Activated CD8-positive, alpha-beta memory T cell treated with anti-CD3 and anti-CD28 coated beads for 36 hours (primary cell): Measurements from ENCODE around the gene NXPH3. TPM values are rescaled to one million over a fixed set of nuclear protein-coding genes. Genes with fewer than 3 reads are reported as not detected.
"Not testable (repeated sequence)": the region's sequence is repeated elsewhere in the genome, so short reads cannot be mapped to it uniquely, and the experiment has no call there.

Experiments used
- CTCF ChIA-PET: fragments of 350-600 bp; sonication (Branson Sonifier 250); formaldehyde crosslinking; loops from one replicate; lab custom pipeline; 2021; ENCODE audit warnings: antibody characterized with exemption; lab: Charles Lee
- POLR2A ChIA-PET: fragments of 350-600 bp; sonication (Branson Sonifier 250); formaldehyde crosslinking; loops from one replicate; lab custom pipeline; 2021; ENCODE audit warnings: antibody characterized with exemption; lab: Charles Lee
- total RNA-seq, 2 experiments: library from RNA; stranded (reverse); gene quantifications; one replicate each; pipeline ENCODE4 v1.2.3, GENCODE V29; 2021

Gene NXPH3
- total RNA-seq: under 1 TPM; 0.17 to 0.21 TPM

DNA sequence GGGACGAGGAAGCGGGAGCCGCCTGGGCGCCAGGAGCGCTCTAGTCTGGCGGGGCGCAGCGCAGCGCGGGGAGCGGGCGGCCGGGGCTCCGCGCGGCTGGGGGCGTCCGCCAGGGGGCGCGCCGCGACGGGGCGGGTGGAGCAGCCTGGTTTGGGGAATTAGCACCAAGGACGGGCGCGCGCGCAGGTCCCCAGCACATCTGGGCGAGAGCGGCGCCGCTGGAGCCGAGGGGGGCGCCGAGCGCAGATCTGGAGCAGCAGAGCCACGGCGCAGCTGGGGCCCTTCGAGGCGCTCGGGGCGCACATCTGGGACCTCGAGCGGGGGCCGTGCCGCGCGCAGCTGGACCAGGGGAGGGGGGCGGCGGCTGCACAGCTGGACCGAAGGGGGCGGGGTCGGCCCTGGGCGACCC, at the start of gene NXPH3:
TSS of gene NXPH3 (plus strand) at position 193 of the 409 bp plus-strand sequence. CDS start 349 bp downstream, outside the sequence.
- ChIA-PET CTCF (interaction anchor here (0.5 to 2.8 kb wide), 12 partner anchors 11 to 422 kb away, joined by 3 to 10 read pairs (median 3); partner anchors contain the start of gene SLC35B1), POLR2A (interaction anchor here (1.2 kb wide), 1 partner anchor 121 kb away, joined by 4 read pairs; no protein-coding TSS in a partner anchor)

DNA sequence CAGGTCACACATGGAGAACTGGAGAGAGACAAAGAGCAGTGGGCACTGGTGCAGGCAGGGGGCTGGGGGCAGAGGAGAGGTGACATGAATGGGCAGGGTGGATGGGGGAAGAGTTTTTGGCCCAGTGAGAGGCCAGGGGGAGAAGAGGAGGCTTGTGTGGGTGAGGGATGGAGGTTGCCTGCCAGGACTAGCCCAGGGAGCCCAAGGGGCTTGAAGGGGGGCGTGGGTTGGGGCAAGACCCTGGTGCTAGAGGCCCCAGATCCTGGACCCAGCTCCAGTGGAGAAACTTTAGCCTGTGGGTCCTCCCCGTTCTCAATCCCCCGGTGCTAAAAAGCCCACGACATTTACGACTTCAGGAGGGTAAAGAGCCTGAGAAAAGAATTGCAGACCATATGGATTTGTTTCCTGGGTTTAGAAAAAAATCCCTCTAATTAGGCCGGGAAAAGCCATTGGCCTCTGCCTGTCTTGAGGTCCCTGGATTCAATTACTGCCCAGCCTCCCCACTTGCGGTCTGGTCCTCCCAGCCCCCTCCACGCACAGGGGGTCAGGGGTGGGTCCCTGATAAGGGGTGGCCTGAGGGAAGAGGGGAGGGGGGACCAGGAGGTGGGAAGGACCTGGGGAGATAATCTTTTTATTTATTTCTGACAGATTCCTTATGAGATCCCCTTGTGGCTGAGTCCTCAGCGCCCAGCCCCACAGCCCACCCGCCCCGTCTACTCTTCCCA, 47.6 kb upstream of the NXPH3 start:
- POLR2A ChIA-PET: no interaction called here
- CTCF ChIA-PET: no interaction called here

GRCh38 chr17:49528966-49529365, 46.7 kb upstream of the NXPH3 start:
- CTCF ChIA-PET: no interaction called here
- POLR2A ChIA-PET: no interaction called here

DNA sequence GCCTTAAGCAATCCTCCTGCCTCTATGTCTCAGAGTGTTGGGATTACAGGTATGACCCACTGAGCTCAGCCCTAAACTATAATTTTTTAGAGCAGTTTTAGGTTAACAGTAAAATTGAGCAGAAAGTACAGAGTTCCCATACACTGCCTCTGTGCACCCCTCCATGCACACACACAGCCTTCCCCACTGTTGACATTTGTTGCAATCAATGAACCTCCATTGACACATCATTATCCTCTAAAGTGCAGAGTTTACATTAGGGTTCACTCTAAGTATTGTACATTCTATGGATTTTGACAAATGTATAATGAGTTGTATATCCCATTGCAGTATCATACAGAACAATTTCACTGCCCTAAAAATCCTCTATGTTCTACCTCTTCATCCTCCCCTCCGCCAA, 45.6 kb upstream of the NXPH3 start:
- POLR2A ChIA-PET: no interaction called here
- CTCF ChIA-PET: interaction anchor here (0.7 kb wide), 1 partner anchor 122 kb away, joined by 4 read pairs; no protein-coding TSS in a partner anchor

DNA sequence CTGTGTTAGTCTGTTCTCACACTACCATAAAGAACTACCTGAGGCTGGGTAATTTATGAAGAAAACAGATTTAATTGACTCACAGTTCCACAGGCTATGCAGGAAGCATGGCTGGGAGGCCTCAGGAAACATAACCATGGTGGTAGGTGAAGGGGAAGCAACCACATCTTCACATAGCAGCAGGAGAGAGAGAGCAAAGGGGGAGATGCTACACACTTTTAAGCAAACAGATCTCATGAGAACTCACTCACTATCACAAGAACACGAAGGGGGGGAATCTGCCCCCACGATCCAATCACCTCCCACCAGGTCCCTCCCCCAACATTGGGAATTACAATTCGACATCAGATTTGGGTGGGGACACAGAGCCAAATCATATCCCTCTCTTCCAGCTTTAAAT, 31.8 kb upstream of the NXPH3 start:
- ChIA-PET CTCF (no interaction called here), POLR2A (no interaction called here)

- ChIA-PET CTCF (no interaction called here), POLR2A (no interaction called here)
These were observed 30.5 kb upstream of the NXPH3 start for GRCh38 chr17:49545007-49545660.

GRCh38 chr17:49545806-49546545, 29.7 kb upstream of the NXPH3 start:
- CTCF ChIA-PET: interaction anchor here (1.3 kb wide), 1 partner anchor 10 kb away, joined by 4 read pairs; no protein-coding TSS in a partner anchor

DNA sequence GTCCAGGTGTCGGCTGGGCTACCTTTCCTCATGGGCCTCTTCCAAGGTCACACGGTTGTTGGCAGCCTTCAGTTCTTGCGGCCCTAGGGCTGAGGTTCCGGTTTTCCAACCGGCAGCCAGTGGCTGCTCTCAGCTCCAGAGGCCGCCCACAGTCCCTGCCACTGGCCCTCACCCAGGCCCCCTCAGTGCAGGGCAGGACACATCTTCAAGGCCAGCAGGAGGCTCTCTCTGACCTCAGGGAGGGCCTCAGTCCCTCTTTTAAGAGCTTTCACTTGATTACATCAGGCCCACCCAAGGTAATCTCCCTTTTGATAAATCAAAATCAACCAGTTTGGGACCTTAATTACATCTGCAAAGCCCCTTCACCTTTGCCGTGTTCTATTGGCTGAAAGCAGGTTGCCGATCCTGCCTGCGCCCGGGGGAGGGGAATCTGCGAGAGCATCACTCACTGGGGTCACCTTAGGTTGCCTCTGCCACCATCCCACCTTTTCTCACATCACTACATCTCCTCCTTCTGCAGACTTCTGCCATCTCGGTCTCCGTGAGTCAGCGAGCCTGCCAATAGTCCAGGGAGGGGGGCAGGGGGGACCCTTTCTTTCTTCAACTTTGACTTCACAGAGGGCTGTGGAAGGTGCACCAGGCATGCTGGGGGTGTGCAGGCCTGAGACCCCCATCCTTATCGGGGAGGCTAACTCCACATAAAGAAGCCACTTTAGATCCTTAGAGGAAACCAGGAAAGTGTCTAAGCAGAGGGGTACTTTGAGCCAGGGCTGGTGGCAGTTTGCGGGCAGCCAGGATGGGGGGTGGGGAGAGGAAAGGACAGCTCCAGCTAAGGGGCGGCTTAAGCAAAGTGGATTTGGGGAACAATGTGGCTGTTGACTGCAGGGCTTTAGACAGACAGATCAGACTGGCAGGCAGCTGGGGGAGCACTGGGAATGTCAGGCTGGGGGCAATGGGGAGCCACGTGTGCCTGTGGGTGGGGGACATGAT, 28.8 kb upstream of the NXPH3 start:
- CTCF ChIA-PET: interaction anchor here (1.3 kb wide), 1 partner anchor 10 kb away, joined by 4 read pairs; no protein-coding TSS in a partner anchor

More at GRCh38 chr17:49545806-49546545, 29.7 kb upstream of the NXPH3 start:
- POLR2A ChIA-PET: no interaction called here

DNA sequence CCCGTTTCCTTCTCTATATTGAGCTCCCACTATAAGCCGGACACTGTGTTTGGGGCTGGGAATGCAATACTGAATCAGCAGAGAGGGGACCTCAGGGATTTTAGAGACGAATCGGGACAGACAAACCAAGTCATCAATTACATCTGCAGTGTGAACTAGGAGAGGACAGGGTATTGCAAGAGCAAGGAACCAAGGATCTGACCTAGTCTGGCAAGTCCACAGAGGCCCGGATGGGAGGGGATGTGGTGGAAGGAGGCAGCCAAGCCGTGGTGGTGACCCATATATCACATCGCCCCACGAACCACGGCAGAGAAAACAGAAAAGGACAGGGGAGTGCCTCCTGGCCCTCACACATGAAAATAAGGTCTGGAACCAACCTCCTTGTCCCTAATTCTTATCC, 28.1 kb upstream of the NXPH3 start:
- POLR2A ChIA-PET: no interaction called here
- CTCF ChIA-PET: no interaction called here

More for the DNA sequence above, 28.8 kb upstream of the NXPH3 start:
- POLR2A ChIA-PET: no interaction called here

DNA sequence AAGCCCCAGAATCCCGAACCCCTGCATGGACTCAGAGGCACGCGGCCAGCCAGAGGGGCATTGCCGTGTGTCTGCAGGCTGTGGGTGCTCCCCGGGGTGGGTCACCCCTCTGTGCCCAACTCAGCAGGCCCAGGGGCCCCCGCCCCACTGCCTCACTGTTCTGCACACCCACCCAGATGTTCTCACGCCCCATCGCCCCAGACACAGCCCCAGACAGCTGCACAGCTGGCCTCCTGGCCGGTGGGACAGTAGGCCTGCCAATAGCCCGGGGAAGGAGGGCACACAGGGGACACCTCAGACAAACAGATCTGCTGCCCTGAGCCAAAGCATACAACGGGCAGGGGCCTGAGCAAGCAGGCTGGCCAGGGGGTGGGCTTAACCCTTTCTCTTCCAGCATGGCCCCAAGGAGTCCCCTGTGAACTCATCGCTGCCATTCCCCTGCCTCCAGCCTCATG, 27.6 kb upstream of the NXPH3 start:
- CTCF ChIA-PET: no interaction called here
- POLR2A ChIA-PET: no interaction called here

GRCh38 chr17:49548506-49549310, 27.0 kb upstream of the NXPH3 start:
- CTCF ChIA-PET: no interaction called here
- POLR2A ChIA-PET: no interaction called here

DNA sequence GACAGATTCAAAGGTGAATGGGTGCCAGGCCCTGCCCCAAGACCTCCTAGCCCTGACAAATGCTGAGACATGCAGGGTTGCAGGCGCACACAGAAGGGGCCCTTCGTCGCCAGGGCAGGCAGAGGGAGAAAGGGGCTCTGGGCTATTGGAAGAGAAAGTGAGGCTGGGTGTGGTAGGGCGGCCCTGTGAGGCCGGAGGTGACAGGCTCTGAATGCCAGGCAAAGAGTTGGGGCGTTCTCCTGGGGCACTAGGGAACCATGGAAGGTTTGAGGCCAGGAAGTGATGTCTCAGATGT, 26.4 kb upstream of the NXPH3 start:
- ChIA-PET CTCF (no interaction called here), POLR2A (no interaction called here)

- CTCF ChIA-PET: interaction anchor here (0.6 kb wide), 1 partner anchor 26 kb away, joined by 3 read pairs; the partner anchor contains the start of gene NXPH3
- POLR2A ChIA-PET: no interaction called here
These were observed 25.7 kb upstream of the NXPH3 start for GRCh38 chr17:49549691-49550678.

DNA sequence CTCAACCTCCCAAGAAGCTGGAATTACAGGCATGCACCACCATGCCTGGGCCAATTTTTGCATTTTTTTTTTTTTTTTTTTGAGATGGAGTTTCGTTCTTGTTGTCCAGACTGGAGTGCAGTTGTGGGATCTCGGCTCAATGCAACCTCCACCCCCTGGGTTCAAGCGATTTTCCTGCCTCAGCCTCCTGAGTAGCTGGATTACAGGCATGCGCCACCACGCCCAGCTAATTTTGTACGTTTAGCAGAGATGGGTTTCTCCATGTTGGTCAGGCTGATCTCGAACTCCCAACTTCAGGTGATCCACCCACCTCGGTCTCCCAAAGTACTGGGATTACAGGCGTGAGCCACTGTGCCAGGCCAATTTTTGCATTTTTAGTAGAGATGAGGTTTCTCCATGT, 24.9 kb upstream of the NXPH3 start:
- CTCF ChIA-PET: interaction anchor here (0.6 to 1.1 kb wide), 2 partner anchors 20 to 25 kb away, joined by 3 read pairs; partner anchors contain the start of gene NXPH3
- POLR2A ChIA-PET: not testable (repeated sequence)

GRCh38 chr17:49551221-49552069, 24.2 kb upstream of the NXPH3 start:
- POLR2A ChIA-PET: no interaction called here
- CTCF ChIA-PET: interaction anchor here (0.7 to 1.1 kb wide), 4 partner anchors 15 to 117 kb away, joined by 3 read pairs; no protein-coding TSS in a partner anchor
